Activated CD8-positive, alpha-beta memory T cell treated with anti-CD3 and anti-CD28 coated beads, Interleukin-2, amount 50 U/mL, for 1 hour (primary cell): ENCODE data around the gene OR2M4.
"Not testable (repeated sequence)": the region's sequence is repeated elsewhere in the genome, so short reads cannot be mapped to it uniquely, and the experiment has no call there.

Experiments used
- DNase-seq: peaks from one replicate; pipeline ENCODE4 v3.0.0-alpha.2; 2020; ENCODE audit errors: extremely low read depth

OR2M4 gene

GRCh38 chr1:248231117-248231516 lies at the start of gene OR2M4:
OR2M4 (plus strand) TSS chr1:248231417; CDS start chr1:248238929, 7,512 bp downstream.
- no peak for DNase-seq

- DNase-seq: no peak
Measured at GRCh38 chr1:248183996-248184395, 47.2 kb upstream of the OR2M4 start.

GRCh38 chr1:248187363-248187762 lies 43.9 kb upstream of the OR2M4 start:
- no peak for DNase-seq

- DNase-seq: no peak
Measured at GRCh38 chr1:248189026-248189425, 42.2 kb upstream of the OR2M4 start.

GRCh38 chr1:248194117-248194516 lies 37.1 kb upstream of the OR2M4 start:
- DNase-seq: no peak

GRCh38 chr1:248196965-248197364 lies 34.3 kb upstream of the OR2M4 start, which contains the start of gene OR2M3:
OR2M3 (plus strand) TSS chr1:248197265; CDS start chr1:248203068, 5,803 bp downstream.
- DNase-seq: no peak

GRCh38 chr1:248215880-248216279 lies 15.3 kb upstream of the OR2M4 start:
- no peak for DNase-seq

GRCh38 chr1:248225537-248225936 lies 5.7 kb upstream of the OR2M4 start:
- DNase-seq: no peak

- DNase-seq: no peak
Measured at GRCh38 chr1:248229360-248229908, 1.8 kb upstream of the OR2M4 start.

- no peak for DNase-seq
Measured at GRCh38 chr1:248239478-248239877, 8.3 kb downstream of the OR2M4 start.

GRCh38 chr1:248243204-248243603 lies 12.0 kb downstream of the OR2M4 start:
- DNase-seq: no peak

GRCh38 chr1:248259309-248259708 lies 28.1 kb downstream of the OR2M4 start:
- DNase-seq: not testable (repeated sequence)

GRCh38 chr1:248268178-248268577 lies 37.0 kb downstream of the OR2M4 start:
- no peak for DNase-seq

- not testable (repeated sequence) for DNase-seq
Measured at GRCh38 chr1:248273225-248273624, 42.0 kb downstream of the OR2M4 start.

GRCh38 chr1:248277876-248278275 lies 46.7 kb downstream of the OR2M4 start, which contains the start of gene OR2T33:
OR2T33 (minus strand) TSS chr1:248277976; CDS start chr1:248273814, 4,162 bp downstream.
- DNase-seq: no peak

GRCh38 chr1:248288391-248288790 lies 57.2 kb downstream of the OR2M4 start:
- no peak for DNase-seq
